Activated CD4-positive, alpha-beta T cell treated with anti-CD3 and anti-CD28 coated beads, Interleukin-2, amount 50 U/mL, for 1 hour (primary cell): ENCODE results near the gene RNASE1.

Experiments
- DNase-seq: peaks from one replicate; pipeline ENCODE4 v3.0.0-alpha.2; 2020

The RNASE1 gene

GRCh38 chr14:20807304-20808161 is 4.9 kb upstream of the RNASE1 start:
- no peak for DNase-seq

GRCh38 chr14:20805485-20805884 is 2.8 kb upstream of the RNASE1 start:
- DNase-seq, result no peak

GRCh38 chr14:20803223-20803622 is 579 bp upstream of the RNASE1 start:
- DNase-seq, result no peak

- DNase-seq, result no peak
Observed at GRCh38 chr14:20801726-20802125, 918 bp downstream of the RNASE1 start.

GRCh38 chr14:20799892-20800544 is 2.6 kb downstream of the RNASE1 start:
- DNase-seq, result no peak

- no peak for DNase-seq
Observed at GRCh38 chr14:20799456-20799891, 3.2 kb downstream of the RNASE1 start.

GRCh38 chr14:20798932-20799331 is 3.7 kb downstream of the RNASE1 start:
- DNase-seq, result no peak

- DNase-seq, result no peak
Observed at GRCh38 chr14:20798318-20798717, 4.3 kb downstream of the RNASE1 start.

GRCh38 chr14:20797164-20797563 is 5.5 kb downstream of the RNASE1 start:
- DNase-seq, result no peak

- no peak for DNase-seq
Observed at GRCh38 chr14:20794644-20795369, 7.8 kb downstream of the RNASE1 start.

GRCh38 chr14:20792556-20792955 is 10.1 kb downstream of the RNASE1 start:
- no peak for DNase-seq

- no peak for DNase-seq
Observed at GRCh38 chr14:20791597-20791996, 11.0 kb downstream of the RNASE1 start.

GRCh38 chr14:20791187-20791586 is 11.5 kb downstream of the RNASE1 start:
- DNase-seq, result no peak

- no peak for DNase-seq
Observed at GRCh38 chr14:20790464-20791116, 12.1 kb downstream of the RNASE1 start.

GRCh38 chr14:20789230-20789813 is 13.3 kb downstream of the RNASE1 start:
- no peak for DNase-seq

GRCh38 chr14:20787025-20787424 is 15.6 kb downstream of the RNASE1 start:
- DNase-seq, result no peak

- no peak for DNase-seq
Observed at GRCh38 chr14:20782280-20782890, 20.3 kb downstream of the RNASE1 start.

- no peak for DNase-seq
Observed at GRCh38 chr14:20781803-20782202, 20.8 kb downstream of the RNASE1 start.

GRCh38 chr14:20775901-20776300 is 26.7 kb downstream of the RNASE1 start:
- DNase-seq, result no peak

- DNase-seq, result no peak
Observed at GRCh38 chr14:20775043-20775442, 27.6 kb downstream of the RNASE1 start.

- no peak for DNase-seq
Observed at GRCh38 chr14:20774258-20774824, 28.3 kb downstream of the RNASE1 start.

- no peak for DNase-seq
Observed at GRCh38 chr14:20772650-20773049, 30.0 kb downstream of the RNASE1 start.
